Natural killer cell (primary cell): ENCODE data around the gene SDS. TPM values are rescaled to one million over a fixed set of nuclear protein-coding genes. Genes with fewer than 3 reads are reported as not detected.

Experiments
- ATAC-seq, 3 donors: fragments of 150-1000 bp in 2 of 3; fragments of 200-7000 bp in 1 of 3; cut with Tn5 transposase; 1 replicate in 1 of 3; 2 replicates in 2 of 3; pipeline ENCODE4 v1.10.0; 2021; ENCODE audit warnings: mild to moderate bottlenecking in 2 of 3, moderate library complexity in 2 of 3
- DNase-seq, 2 donors: peaks; one replicate each; pipeline versions ENCODE4 v3.0.0 to v3.0.0-alpha.2; 2013 to 2021; ENCODE audit warnings: mixed read lengths in 1 of 2
- H3K27ac ChIP-seq: one replicate; pipeline ENCODE4 v1.5.1; 2013; ENCODE audit warnings: mild to moderate bottlenecking, low read length
- H3K27me3 ChIP-seq: one replicate; pipeline ENCODE4 v1.6.1; 2013; ENCODE audit warnings: low read length; ENCODE audit not compliant: control insufficient read depth, insufficient read depth
- H3K36me3 ChIP-seq: one replicate; pipeline ENCODE4 v1.6.1; 2013; ENCODE audit warnings: low read length; ENCODE audit not compliant: control insufficient read depth, insufficient read depth
- H3K4me1 ChIP-seq: one replicate; pipeline ENCODE4 v1.6.1; 2013; ENCODE audit warnings: low read length; ENCODE audit not compliant: control insufficient read depth, insufficient read depth
- H3K4me3 ChIP-seq: one replicate; pipeline ENCODE4 v1.5.1; 2013; ENCODE audit warnings: low read length
- H3K9me3 ChIP-seq: one replicate; pipeline ENCODE4 v1.6.1; 2013; ENCODE audit warnings: low read length; ENCODE audit not compliant: control insufficient read depth, insufficient read depth
- H3K27ac Mint-ChIP-seq, 2 donors: one replicate each; pipeline ENCODE4 v1.8.0; 2022; ENCODE audit warnings: mild to moderate bottlenecking in 2 of 2, mixed read lengths in 2 of 2, moderate library complexity in 1 of 2
- H3K27me3 Mint-ChIP-seq, 2 donors: one replicate each; pipeline ENCODE4 v1.8.0; 2022; ENCODE audit warnings: low read depth in 2 of 2, mixed read lengths in 2 of 2
- H3K36me3 Mint-ChIP-seq: one replicate; pipeline ENCODE4 v1.8.0; 2022; ENCODE audit warnings: mixed read lengths
- H3K4me1 Mint-ChIP-seq, 2 donors: one replicate each; pipeline ENCODE4 v1.8.0; 2022; ENCODE audit warnings: mixed read lengths in 2 of 2
- H3K4me3 Mint-ChIP-seq: one replicate; pipeline ENCODE4 v1.8.0; 2022; ENCODE audit warnings: mild to moderate bottlenecking, moderate library complexity, mixed read lengths
- H3K9me3 Mint-ChIP-seq, 2 donors: one replicate each; pipeline ENCODE4 v1.8.0; 2022; ENCODE audit warnings: mixed read lengths in 2 of 2
- WGBS: methylation state at CpG from one replicate; pipeline ENCODE4 v1.1.7; 2013; ENCODE audit warnings: missing lambda C conversion rate; ENCODE audit not compliant: insufficient coverage; 5-methylcytosine and 5-hydroxymethylcytosine counted together
- intact Hi-C: fragments of 100-400 bp; cut with micrococcal nuclease; formaldehyde crosslinking; loops from one replicate; pipeline ENCODE4 v1.14.2; 2022
- total RNA-seq, 4 donors: library from RNA; stranded (reverse); fragments of 120-200 nt in 1 of 4; gene quantifications; one replicate each; pipeline versions ENCODE4 v1.2.3 to v1.2.4, GENCODE V29; 2013 to 2022
- TF ChIP-seq, protein P1 (sequence below): fragments of 200-600 bp; IDR thresholded peaks from one replicate; pipeline ENCODE4 v1.8.0; 2022; ENCODE audit warnings: antibody characterized with exemption

SDS gene
- total RNA-seq, 3 donors from 2014 or later (not counting 1 experiment from before 2014, with no cell fraction given), result not detected

DNA sequence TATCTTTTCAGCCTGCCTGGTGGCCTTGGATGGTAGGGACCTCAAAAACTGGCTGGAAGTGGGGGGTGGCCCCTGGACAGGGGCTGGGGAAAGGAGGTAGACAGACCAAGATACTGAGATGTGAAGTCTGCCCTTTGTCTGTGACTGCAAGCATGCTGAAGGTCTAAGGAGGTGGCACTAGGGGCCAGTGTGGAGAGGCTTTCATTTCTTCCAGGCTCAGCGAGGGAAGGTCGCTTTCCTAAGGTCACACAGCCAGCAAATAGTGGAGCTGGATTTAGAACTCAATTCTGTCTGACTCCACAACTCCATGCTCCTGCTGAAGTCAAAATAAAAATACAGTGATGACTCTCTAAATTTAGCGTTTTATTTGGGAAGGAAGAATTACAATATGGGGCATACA lies 56.6 kb downstream of the SDS start:
- Histone ChIP-seq H3K36me3 (no peaks in the 10 kb centered on the region), H3K4me1 (no peaks in the 10 kb centered on the region), H3K4me3 (no peak overlapping the region), H3K9me3 (no peaks in the 10 kb centered on the region), H3K27me3 (no peaks in the 10 kb centered on the region), H3K27ac (no peak overlapping the region)
- intact Hi-C loops, result no loop called here
- 97% methylated on average over 3 of the region's 3 CpGs for WGBS
- Mint-ChIP-seq H3K27me3 (peaks cover 7 to 9% of the 10 kb centered on the region in 2 donors), H3K9me3 (no peaks in the 10 kb centered on the region), H3K4me3 (no peak overlapping the region), H3K36me3 (no peaks in the 10 kb centered on the region), H3K4me1 (no peaks in the 10 kb centered on the region), H3K27ac (no peak overlapping the region)
- DNase-seq (no peak), ATAC-seq (no peak)
- TF ChIP-seq, protein P1, sequence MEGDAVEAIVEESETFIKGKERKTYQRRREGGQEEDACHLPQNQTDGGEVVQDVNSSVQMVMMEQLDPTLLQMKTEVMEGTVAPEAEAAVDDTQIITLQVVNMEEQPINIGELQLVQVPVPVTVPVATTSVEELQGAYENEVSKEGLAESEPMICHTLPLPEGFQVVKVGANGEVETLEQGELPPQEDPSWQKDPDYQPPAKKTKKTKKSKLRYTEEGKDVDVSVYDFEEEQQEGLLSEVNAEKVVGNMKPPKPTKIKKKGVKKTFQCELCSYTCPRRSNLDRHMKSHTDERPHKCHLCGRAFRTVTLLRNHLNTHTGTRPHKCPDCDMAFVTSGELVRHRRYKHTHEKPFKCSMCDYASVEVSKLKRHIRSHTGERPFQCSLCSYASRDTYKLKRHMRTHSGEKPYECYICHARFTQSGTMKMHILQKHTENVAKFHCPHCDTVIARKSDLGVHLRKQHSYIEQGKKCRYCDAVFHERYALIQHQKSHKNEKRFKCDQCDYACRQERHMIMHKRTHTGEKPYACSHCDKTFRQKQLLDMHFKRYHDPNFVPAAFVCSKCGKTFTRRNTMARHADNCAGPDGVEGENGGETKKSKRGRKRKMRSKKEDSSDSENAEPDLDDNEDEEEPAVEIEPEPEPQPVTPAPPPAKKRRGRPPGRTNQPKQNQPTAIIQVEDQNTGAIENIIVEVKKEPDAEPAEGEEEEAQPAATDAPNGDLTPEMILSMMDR, result no peak

DNA sequence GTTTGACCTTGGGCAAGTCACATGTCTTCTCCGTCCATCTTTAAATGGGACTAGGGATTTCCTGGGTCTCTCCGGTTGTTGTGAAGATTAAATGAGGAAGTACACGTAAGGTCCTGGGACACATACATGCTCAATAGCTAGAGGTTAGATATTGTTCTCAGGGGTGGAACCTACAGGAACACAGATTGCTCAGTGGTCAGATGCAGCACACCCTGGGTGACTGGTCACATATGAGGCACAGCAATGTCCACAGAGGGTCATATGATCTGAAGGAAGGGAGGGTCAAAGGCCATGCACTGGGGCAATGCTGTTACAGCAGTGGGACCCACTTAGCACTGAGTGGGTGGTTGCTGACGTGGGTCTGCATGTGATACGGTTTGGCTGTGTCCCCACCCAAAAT lies 57.3 kb downstream of the SDS start:
- H3K9me3 ChIP-seq, result no peaks in the 10 kb centered on the region
- H3K27ac ChIP-seq, result no peak overlapping the region
- Mint-ChIP-seq H3K36me3 (no peaks in the 10 kb centered on the region), H3K27me3 (peaks cover 7 to 9% of the 10 kb centered on the region in 2 donors), H3K4me1 (no peaks in the 10 kb centered on the region), H3K9me3 (no peaks in the 10 kb centered on the region), H3K27ac (no peak overlapping the region), H3K4me3 (no peak overlapping the region)
- no peak for ATAC-seq
- H3K4me1 ChIP-seq, result peaks cover 3% of the 10 kb centered on the region
- TF ChIP-seq, protein P1, result no peak
- WGBS, result 78% methylated on average over 5 of the region's 5 CpGs
- H3K36me3 ChIP-seq, result no peaks in the 10 kb centered on the region
- no peaks in the 10 kb centered on the region for H3K27me3 ChIP-seq
- intact Hi-C loops, result no loop called here
- DNase-seq, result no peak
- no peak overlapping the region for H3K4me3 ChIP-seq

GRCh38 chr12:113345318-113345717 lies 58.4 kb downstream of the SDS start:
- no peak overlapping the region for H3K4me3 ChIP-seq
- H3K4me3 Mint-ChIP-seq, result no peak overlapping the region
- WGBS, result 98% methylated on average over 4 of the region's 6 CpGs
- H3K27ac Mint-ChIP-seq, result no peak overlapping the region
- ATAC-seq, result no peak
- no peaks in the 10 kb centered on the region for H3K27me3 ChIP-seq
- H3K4me1 ChIP-seq, result peaks cover 3% of the 10 kb centered on the region
- no peaks in the 10 kb centered on the region for H3K9me3 Mint-ChIP-seq
- TF ChIP-seq, protein P1, result no peak
- intact Hi-C loops, result no loop called here
- no peak overlapping the region for H3K27ac ChIP-seq
- H3K4me1 Mint-ChIP-seq, result peaks cover 0 to under 1% of the 10 kb centered on the region in 2 donors
- DNase-seq, result no peak
- H3K36me3 Mint-ChIP-seq, result no peaks in the 10 kb centered on the region
- H3K9me3 ChIP-seq, result no peaks in the 10 kb centered on the region
- peaks cover 7 to 9% of the 10 kb centered on the region in 2 donors for H3K27me3 Mint-ChIP-seq
- no peaks in the 10 kb centered on the region for H3K36me3 ChIP-seq

Other genes starting within 250 kb of the SDS start
- 100 to 1,000 TPM in 1 of 3 donors, 10 to 100 TPM in 2; 84.6 to 100 (median 97.1) TPM for gene DDX54, start 218.4 kb downstream of the SDS start, total RNA-seq
- 10 to 100 TPM in 2 of 3 donors, 1 to 10 TPM in 1; 7.7 to 13.8 (median 12.0) TPM for gene RITA1, start 218.2 kb downstream of the SDS start, total RNA-seq
- gene TPCN1, start 182.4 kb downstream of the SDS start, total RNA-seq, result 10 to 100 TPM in 2 of 3 donors, 1 to 10 TPM in 1; 7.2 to 21.4 (median 10.7) TPM
- 10 to 100 TPM; 26.1 to 34.4 (median 31.2) TPM for gene SLC8B1, start 68.8 kb downstream of the SDS start, total RNA-seq
- gene PLBD2, start 45.3 kb downstream of the SDS start, total RNA-seq, result 10 to 100 TPM; 15.5 to 18.1 (median 16.3) TPM
- 1 to 10 TPM; 1.0 to 7.5 (median 3.7) TPM for gene SDSL, start 18.5 kb upstream of the SDS start, total RNA-seq
- gene LHX5, start 68.0 kb upstream of the SDS start, total RNA-seq, result not detected